ENCODE results near the gene OR1M1. TPM values are rescaled to one million over a fixed set of nuclear protein-coding genes. Genes with fewer than 3 reads are reported as not detected.

OR1M1 gene
- total RNA-seq, 2 experiments from 2014 or later = not detected

DNA sequence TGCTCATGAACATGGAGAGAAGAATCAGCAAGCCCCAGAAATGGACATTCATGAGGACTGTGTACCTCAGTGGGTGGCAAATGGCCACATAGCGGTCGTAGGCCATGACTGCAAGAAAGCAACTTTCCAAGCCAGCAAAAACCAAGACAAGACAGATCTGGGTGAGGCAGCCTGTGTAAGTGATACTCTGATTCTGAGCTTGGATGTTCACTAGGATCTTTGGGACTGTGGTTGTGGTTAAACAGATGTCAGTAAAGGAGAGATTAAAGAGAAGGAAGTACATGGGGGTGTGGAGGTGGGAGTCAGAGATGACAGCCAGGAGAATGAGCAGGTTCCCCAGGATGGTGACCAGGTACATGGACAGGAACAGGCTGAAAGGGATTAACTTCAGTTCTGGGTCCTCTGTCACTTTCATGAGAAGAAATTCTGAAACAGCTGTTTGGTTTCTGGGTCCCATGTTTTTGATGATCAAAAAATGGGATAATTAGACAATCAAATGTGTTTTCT is 28.5 kb downstream of the OR1M1 start, which contains the start of gene OR7G1:
Gene OR7G1 (minus strand): TSS at position 457 of the 507 bp plus-strand sequence. CDS start 0 bp downstream, at position 457.
- no peak within 1 kb of the TSS for H3K27ac ChIP-seq (ENCODE audit: low read depth, low read length, poor library complexity, severe bottlenecking)
- BruUV-seq (replicated peaks) = no TSS peak
- TF ChIP-seq EZH2phosphoT487 (IDR thresholded peaks at IDR 0.05; ENCODE audit: borderline replicate concordance, low read depth, low read length) = no peak
- TF ChIP-seq, protein P1, sequence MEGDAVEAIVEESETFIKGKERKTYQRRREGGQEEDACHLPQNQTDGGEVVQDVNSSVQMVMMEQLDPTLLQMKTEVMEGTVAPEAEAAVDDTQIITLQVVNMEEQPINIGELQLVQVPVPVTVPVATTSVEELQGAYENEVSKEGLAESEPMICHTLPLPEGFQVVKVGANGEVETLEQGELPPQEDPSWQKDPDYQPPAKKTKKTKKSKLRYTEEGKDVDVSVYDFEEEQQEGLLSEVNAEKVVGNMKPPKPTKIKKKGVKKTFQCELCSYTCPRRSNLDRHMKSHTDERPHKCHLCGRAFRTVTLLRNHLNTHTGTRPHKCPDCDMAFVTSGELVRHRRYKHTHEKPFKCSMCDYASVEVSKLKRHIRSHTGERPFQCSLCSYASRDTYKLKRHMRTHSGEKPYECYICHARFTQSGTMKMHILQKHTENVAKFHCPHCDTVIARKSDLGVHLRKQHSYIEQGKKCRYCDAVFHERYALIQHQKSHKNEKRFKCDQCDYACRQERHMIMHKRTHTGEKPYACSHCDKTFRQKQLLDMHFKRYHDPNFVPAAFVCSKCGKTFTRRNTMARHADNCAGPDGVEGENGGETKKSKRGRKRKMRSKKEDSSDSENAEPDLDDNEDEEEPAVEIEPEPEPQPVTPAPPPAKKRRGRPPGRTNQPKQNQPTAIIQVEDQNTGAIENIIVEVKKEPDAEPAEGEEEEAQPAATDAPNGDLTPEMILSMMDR (conservative IDR thresholded peaks at IDR 0.05; ENCODE audit: low read length) = no peak
- intact Hi-C loops (cut with micrococcal nuclease; ENCODE audit: unreplicated experiment) = no loop called here
- H4K20me1 ChIP-seq (ENCODE audit: insufficient read depth, low read length) = no peaks in the 10 kb centered on the region
- no peaks in the 10 kb centered on the region for H3K4me1 ChIP-seq (ENCODE audit: insufficient read depth, low read length, poor library complexity, severe bottlenecking)
- H3K79me2 ChIP-seq (ENCODE audit: insufficient read depth, low read depth, low read length) = no peaks in the 10 kb centered on the region
- POLR2A ChIA-PET = interaction anchor here (0.7 kb wide), 1 partner anchor 706 kb away, joined by 3 read pairs; no protein-coding TSS in a partner anchor
- H3K36me3 ChIP-seq (ENCODE audit: insufficient read depth, low read length) = no peaks in the 10 kb centered on the region
- no peak within 1 kb of the TSS for H3K4me3 ChIP-seq (ENCODE audit: low read depth, low read length, poor library complexity, severe bottlenecking)
- H2AFZ ChIP-seq (ENCODE audit: low read length) = no peak within 1 kb of the TSS
- no peaks in the 10 kb centered on the region for H3K9me3 ChIP-seq (ENCODE audit: low read length)
- H3K9me2 ChIP-seq (ENCODE audit: insufficient read depth, low read length) = no peaks in the 10 kb centered on the region
- no peak for DNase-seq (ENCODE audit: low spot score)
- CTCF ChIA-PET (ENCODE audit: unreplicated experiment) = no interaction called here
- no peak within 1 kb of the TSS for H3K4me2 ChIP-seq (ENCODE audit: low read length)

DNA sequence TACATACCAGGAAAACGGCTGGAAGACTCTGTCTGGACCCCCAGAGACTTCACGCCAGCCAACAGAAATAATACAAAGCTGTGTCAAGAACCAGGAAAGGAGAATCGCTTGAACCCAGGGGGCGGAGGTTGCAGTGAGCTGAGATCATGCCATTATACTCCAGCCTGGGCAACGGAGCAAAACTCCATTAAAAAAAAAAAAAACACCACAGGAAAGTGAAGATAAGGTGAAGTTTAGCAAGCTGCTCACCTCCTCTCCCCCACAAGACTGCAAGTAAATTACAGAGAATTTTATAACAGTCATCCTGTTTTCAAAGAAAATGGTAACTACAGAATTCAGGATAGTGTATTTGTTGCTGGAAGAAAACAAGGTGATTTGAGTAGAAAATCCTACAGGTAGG is 29.7 kb downstream of the OR1M1 start:
- no peaks in the 10 kb centered on the region for H3K36me3 ChIP-seq (ENCODE audit: insufficient read depth, low read length)
- no peak for TF ChIP-seq EZH2phosphoT487 (IDR thresholded peaks at IDR 0.05; ENCODE audit: borderline replicate concordance, low read depth, low read length)
- TF ChIP-seq, protein P1 (conservative IDR thresholded peaks at IDR 0.05; ENCODE audit: low read length) = no peak
- H3K9me2 ChIP-seq (ENCODE audit: insufficient read depth, low read length) = no peaks in the 10 kb centered on the region
- no peak overlapping the region for H3K4me2 ChIP-seq (ENCODE audit: low read length)
- no TSS peak for BruUV-seq (replicated peaks)
- no peaks in the 10 kb centered on the region for H3K9me3 ChIP-seq (ENCODE audit: low read length)
- H3K4me1 ChIP-seq (ENCODE audit: insufficient read depth, low read length, poor library complexity, severe bottlenecking) = no peaks in the 10 kb centered on the region
- POLR2A ChIA-PET = interaction anchor here (0.6 kb wide), 1 partner anchor 466 kb away, joined by 3 read pairs; no protein-coding TSS in a partner anchor
- no peak overlapping the region for H2AFZ ChIP-seq (ENCODE audit: low read length)
- CTCF ChIA-PET (ENCODE audit: unreplicated experiment) = no interaction called here
- no peak overlapping the region for H3K4me3 ChIP-seq (ENCODE audit: low read depth, low read length, poor library complexity, severe bottlenecking)
- H4K20me1 ChIP-seq (ENCODE audit: insufficient read depth, low read length) = no peaks in the 10 kb centered on the region
- no peaks in the 10 kb centered on the region for H3K79me2 ChIP-seq (ENCODE audit: insufficient read depth, low read depth, low read length)
- intact Hi-C loops (cut with micrococcal nuclease; ENCODE audit: unreplicated experiment) = no loop called here
- DNase-seq (ENCODE audit: low spot score) = no peak
- H3K27ac ChIP-seq (ENCODE audit: low read depth, low read length, poor library complexity, severe bottlenecking) = no peak overlapping the region

DNA sequence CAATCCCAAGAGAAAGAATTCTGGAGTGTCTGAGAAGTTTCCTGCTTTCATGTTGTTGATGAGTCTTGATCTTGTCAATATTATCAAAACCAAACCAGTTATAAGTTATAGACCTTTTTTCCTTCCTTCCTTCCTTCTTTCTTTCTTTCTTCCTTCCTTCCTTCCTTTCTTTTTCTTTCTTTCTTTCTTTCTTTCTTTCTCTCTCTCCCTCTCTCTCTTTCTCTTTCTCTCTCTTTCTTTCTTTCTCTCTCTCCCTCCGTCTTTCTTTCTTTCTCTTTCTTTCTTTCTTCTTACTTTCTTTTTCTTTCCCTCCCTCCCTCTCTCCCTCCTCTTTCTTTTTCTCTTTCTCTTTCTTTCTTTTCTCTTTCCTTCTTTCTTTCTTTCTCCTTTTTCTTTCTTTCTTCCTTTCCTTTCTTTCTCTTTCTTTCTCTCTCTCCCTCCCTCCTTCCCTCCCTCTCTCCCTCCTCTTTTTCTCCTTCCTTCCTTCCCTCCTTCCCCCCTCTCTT is 40.1 kb downstream of the OR1M1 start, which contains the start of gene OR7G3:
Gene OR7G3 (minus strand): TSS at position 51 of the 506 bp plus-strand sequence. CDS start 0 bp downstream, at position 51.
- H3K9me3 ChIP-seq (ENCODE audit: low read length) = no peaks in the 10 kb centered on the region
- peaks cover 2% of the 10 kb centered on the region for H3K4me1 ChIP-seq (ENCODE audit: insufficient read depth, low read length, poor library complexity, severe bottlenecking)
- no peaks in the 10 kb centered on the region for H3K36me3 ChIP-seq (ENCODE audit: insufficient read depth, low read length)
- no peaks in the 10 kb centered on the region for H3K9me2 ChIP-seq (ENCODE audit: insufficient read depth, low read length)
- no peaks in the 10 kb centered on the region for H4K20me1 ChIP-seq (ENCODE audit: insufficient read depth, low read length)
- CTCF ChIA-PET (ENCODE audit: unreplicated experiment) = no interaction called here
- TF ChIP-seq EZH2phosphoT487 (IDR thresholded peaks at IDR 0.05; ENCODE audit: borderline replicate concordance, low read depth, low read length) = no peak
- TF ChIP-seq, protein P1 (conservative IDR thresholded peaks at IDR 0.05; ENCODE audit: low read length) = no peak
- no peak within 1 kb of the TSS for H2AFZ ChIP-seq (ENCODE audit: low read length)
- H3K79me2 ChIP-seq (ENCODE audit: insufficient read depth, low read depth, low read length) = no peaks in the 10 kb centered on the region
- no TSS peak for BruUV-seq (replicated peaks)
- no peak within 1 kb of the TSS for H3K27ac ChIP-seq (ENCODE audit: low read depth, low read length, poor library complexity, severe bottlenecking)
- intact Hi-C loops (cut with micrococcal nuclease; ENCODE audit: unreplicated experiment) = no loop called here
- no peak for DNase-seq (ENCODE audit: low spot score)
- H3K4me2 ChIP-seq (ENCODE audit: low read length) = no peak within 1 kb of the TSS
- POLR2A ChIA-PET = no interaction called here
- H3K4me3 ChIP-seq (ENCODE audit: low read depth, low read length, poor library complexity, severe bottlenecking) = no peak within 1 kb of the TSS
